ENCODE data around the gene CMTM3. TPM values are rescaled to one million over a fixed set of nuclear protein-coding genes. Genes with fewer than 3 reads are reported as not detected.

CMTM3 gene
- total RNA-seq, 2 donors from 2014 or later: 4.0 to 7.9 TPM

DNA sequence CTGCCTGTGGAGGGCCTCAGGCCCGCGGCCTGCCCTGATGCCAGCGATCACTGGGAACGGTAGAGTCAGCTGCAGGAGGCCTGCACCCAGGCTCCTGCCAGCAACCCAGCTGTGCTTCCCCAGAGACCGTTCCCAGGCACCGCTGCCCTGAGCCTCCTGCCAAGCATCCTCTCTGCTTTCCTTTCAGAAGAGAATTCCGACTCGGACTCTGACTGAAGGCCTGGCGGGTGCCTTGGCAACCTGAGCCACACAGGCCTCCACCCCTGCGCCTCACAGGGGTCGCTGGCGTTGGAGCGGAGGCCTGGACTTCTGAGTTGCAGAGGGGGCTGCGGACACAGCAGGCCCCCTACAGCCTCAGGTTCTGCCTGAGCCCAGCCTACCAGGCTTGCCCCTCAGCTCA, 7.9 kb downstream of the CMTM3 start:
- Histone ChIP-seq H3K4me1 (no peaks in the 10 kb centered on the region), H3K4me3 (no peak overlapping the region), H3K9ac (ENCODE audit: low read depth in 2 of 2, low read length in 2 of 2) (no peak overlapping the region), H3K27ac (no peak overlapping the region), H3K36me3 (no peaks in the 10 kb centered on the region), H3K9me3 (no peaks in the 10 kb centered on the region), H3K27me3 (no peaks in the 10 kb centered on the region)
- TF ChIP-seq, protein P1, sequence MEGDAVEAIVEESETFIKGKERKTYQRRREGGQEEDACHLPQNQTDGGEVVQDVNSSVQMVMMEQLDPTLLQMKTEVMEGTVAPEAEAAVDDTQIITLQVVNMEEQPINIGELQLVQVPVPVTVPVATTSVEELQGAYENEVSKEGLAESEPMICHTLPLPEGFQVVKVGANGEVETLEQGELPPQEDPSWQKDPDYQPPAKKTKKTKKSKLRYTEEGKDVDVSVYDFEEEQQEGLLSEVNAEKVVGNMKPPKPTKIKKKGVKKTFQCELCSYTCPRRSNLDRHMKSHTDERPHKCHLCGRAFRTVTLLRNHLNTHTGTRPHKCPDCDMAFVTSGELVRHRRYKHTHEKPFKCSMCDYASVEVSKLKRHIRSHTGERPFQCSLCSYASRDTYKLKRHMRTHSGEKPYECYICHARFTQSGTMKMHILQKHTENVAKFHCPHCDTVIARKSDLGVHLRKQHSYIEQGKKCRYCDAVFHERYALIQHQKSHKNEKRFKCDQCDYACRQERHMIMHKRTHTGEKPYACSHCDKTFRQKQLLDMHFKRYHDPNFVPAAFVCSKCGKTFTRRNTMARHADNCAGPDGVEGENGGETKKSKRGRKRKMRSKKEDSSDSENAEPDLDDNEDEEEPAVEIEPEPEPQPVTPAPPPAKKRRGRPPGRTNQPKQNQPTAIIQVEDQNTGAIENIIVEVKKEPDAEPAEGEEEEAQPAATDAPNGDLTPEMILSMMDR (IDR thresholded peaks at IDR 0.05): no peak
- intact Hi-C loops (cut with DNase I): no loop called here
- no peak for DNase-seq

DNA sequence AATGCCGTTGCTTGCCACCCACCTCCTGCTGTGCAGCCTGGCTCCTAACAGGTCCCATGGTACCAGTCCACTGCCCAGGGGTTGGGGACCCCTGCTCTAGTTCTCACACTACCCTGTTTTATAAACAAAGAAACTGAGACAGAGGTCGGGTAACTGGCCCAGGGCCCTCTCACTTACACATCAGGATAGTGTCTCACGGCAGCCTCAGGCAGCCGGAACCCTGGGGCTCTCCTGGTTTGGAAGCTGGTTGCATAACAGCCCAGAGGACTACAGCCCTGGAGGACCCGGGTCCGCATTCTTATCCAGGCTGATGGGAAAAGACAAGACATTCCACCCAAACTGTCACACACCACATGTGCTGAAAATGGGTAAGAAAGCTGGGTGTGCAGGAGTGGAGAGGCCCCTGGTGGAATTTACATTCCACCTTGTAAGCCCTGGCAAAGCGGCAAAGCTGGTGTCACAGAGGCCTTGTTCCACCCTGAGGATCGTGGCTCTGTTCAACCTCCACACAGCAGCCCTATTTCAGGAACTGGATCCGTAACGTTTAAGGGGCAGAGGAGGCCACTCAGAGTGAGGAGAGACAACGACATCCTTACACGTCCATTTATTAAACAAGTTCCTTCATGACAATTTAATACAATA, 9.8 kb downstream of the CMTM3 start:
- no peaks in the 10 kb centered on the region for H3K4me1 ChIP-seq
- intact Hi-C loops (cut with DNase I): no loop called here
- TF ChIP-seq, protein P1 (IDR thresholded peaks at IDR 0.05): no peak
- H3K36me3 ChIP-seq: no peaks in the 10 kb centered on the region
- H3K9ac ChIP-seq (ENCODE audit: low read depth in 2 of 2, low read length in 2 of 2): no peak overlapping the region
- no peak for DNase-seq
- H3K27me3 ChIP-seq: no peaks in the 10 kb centered on the region
- H3K27ac ChIP-seq: no peak overlapping the region
- H3K9me3 ChIP-seq: no peaks in the 10 kb centered on the region
- H3K4me3 ChIP-seq: no peak overlapping the region

DNA sequence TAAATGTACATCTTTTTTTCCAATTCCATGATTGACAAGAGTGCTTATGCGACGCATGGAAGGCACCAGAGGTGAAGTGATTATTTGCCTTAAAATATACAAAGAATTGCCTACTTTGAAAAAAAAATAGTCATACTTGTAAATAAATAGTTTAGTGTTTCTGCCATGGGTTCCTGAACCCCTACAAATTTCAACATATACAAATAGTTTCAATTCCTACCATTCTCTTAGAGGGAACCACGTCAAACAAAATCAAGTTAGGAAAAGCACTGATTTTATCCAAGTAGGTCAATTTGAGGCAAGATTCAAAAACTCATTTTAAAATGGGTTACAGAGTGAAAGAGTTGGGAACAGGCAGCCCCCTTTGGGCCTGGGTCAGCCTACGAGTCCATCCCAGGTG, 11.7 kb downstream of the CMTM3 start:
- H3K4me3 ChIP-seq: no peak overlapping the region
- H3K9ac ChIP-seq (ENCODE audit: low read depth in 2 of 2, low read length in 2 of 2): no peak overlapping the region
- no peak for DNase-seq
- no peaks in the 10 kb centered on the region for H3K4me1 ChIP-seq
- TF ChIP-seq, protein P1 (IDR thresholded peaks at IDR 0.05): no peak
- H3K27ac ChIP-seq: no peak overlapping the region
- H3K9me3 ChIP-seq: no peaks in the 10 kb centered on the region
- H3K27me3 ChIP-seq: no peaks in the 10 kb centered on the region
- no peaks in the 10 kb centered on the region for H3K36me3 ChIP-seq
- intact Hi-C loops (cut with DNase I): no loop called here

DNA sequence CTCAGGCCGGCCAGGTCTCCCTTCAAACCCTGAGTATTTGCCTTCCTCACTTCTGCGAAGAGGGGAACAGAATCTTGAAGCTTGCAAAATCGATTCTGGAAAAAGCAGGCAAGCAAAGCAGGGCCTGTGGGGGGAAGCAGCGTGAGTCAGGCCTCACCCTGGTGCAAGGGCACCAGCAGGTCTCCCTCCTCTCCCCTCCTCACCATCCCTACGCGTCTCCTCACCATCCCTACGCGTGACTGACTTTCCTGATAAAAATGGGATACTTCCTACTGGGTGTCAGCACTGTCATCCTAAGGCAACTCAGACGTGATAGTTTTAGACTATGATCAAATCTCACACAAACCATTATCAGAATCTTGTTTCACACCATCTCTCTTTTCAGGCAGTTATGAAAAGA, 12.1 kb downstream of the CMTM3 start:
- no peak overlapping the region for H3K4me3 ChIP-seq
- TF ChIP-seq, protein P1 (IDR thresholded peaks at IDR 0.05): no peak
- no peaks in the 10 kb centered on the region for H3K9me3 ChIP-seq
- intact Hi-C loops (cut with DNase I): no loop called here
- no peaks in the 10 kb centered on the region for H3K4me1 ChIP-seq
- H3K27ac ChIP-seq: no peak overlapping the region
- H3K36me3 ChIP-seq: no peaks in the 10 kb centered on the region
- H3K9ac ChIP-seq (ENCODE audit: low read depth in 2 of 2, low read length in 2 of 2): no peak overlapping the region
- no peaks in the 10 kb centered on the region for H3K27me3 ChIP-seq
- no peak for DNase-seq

DNA sequence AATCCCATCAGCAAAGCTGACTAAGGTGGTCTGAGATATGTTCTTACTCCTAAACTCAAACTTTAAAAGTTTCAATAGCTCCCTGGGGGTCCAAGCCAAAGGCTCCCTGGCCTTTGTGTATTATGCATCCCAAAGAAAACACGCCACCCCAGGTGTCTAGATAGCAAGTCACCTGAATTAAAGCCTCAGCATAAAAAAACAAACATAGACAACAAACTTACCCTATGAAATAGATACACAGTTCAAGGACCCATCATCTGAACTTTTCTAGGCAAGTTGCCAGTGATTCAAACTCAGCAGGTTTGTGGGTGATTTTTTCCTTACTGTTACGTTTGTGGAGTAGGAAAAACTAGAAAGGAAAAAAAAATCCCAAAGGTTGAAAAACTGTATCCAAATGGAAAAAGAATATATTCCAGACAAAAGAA, 12.5 kb downstream of the CMTM3 start:
- Histone ChIP-seq H3K4me3 (no peak overlapping the region), H3K27ac (no peak overlapping the region), H3K9me3 (no peaks in the 10 kb centered on the region), H3K27me3 (no peaks in the 10 kb centered on the region), H3K36me3 (no peaks in the 10 kb centered on the region), H3K4me1 (no peaks in the 10 kb centered on the region), H3K9ac (ENCODE audit: low read depth in 2 of 2, low read length in 2 of 2) (no peak overlapping the region)
- intact Hi-C loops (cut with DNase I): no loop called here
- TF ChIP-seq, protein P1 (IDR thresholded peaks at IDR 0.05): no peak
- DNase-seq: no peak

All from colonic mucosa (tissue), 4 donors.